Activated B cell treated with CpG ODN at 0.5 μM for 24 hours (primary cell): ENCODE results near the gene HSPA12B. TPM values are rescaled to one million over a fixed set of nuclear protein-coding genes. Genes with fewer than 3 reads are reported as not detected.

Source experiments
- ATAC-seq: fragments of 200-7000 bp; cut with Tn5 transposase; one replicate; pipeline ENCODE4 v1.10.0; 2021; ENCODE audit warnings: low read depth, mild to moderate bottlenecking, moderate library complexity
- CTCF ChIA-PET: fragments of 350-600 bp; sonication (Branson Sonifier 250); formaldehyde crosslinking; loops from one replicate; lab custom pipeline; 2021; ENCODE audit warnings: antibody characterized with exemption; lab: Charles Lee
- POLR2A ChIA-PET: fragments of 350-600 bp; sonication (Branson Sonifier 250); formaldehyde crosslinking; loops from one replicate; lab custom pipeline; 2021; ENCODE audit warnings: antibody characterized with exemption; lab: Charles Lee
- DNase-seq: peaks from one replicate; pipeline ENCODE4 v3.0.0; 2022
- H3K27ac Mint-ChIP-seq: one replicate; pipeline ENCODE4 v1.8.0; 2020; ENCODE audit warnings: mixed read lengths
- H3K27me3 Mint-ChIP-seq: one replicate; pipeline ENCODE4 v1.8.0; 2021; ENCODE audit warnings: mixed read lengths
- H3K36me3 Mint-ChIP-seq: one replicate; pipeline ENCODE4 v1.8.0; 2021; ENCODE audit warnings: low read depth, mixed read lengths
- H3K4me1 Mint-ChIP-seq: one replicate; pipeline ENCODE4 v1.8.0; 2021; ENCODE audit warnings: mixed read lengths
- H3K4me3 Mint-ChIP-seq: one replicate; pipeline ENCODE4 v1.8.0; 2020; ENCODE audit warnings: mild to moderate bottlenecking, mixed read lengths
- H3K9me3 Mint-ChIP-seq: one replicate; pipeline ENCODE4 v1.8.0; 2020; ENCODE audit warnings: mixed read lengths
- intact Hi-C: fragments of 100-400 bp; cut with micrococcal nuclease; formaldehyde crosslinking; loops from one replicate; pipeline ENCODE4 v1.15.1; 2024
- total RNA-seq: library from RNA; stranded (reverse); gene quantifications from 2 replicates; pipeline ENCODE4 v1.2.3, GENCODE V29; 2022
- TF ChIP-seq, protein P1 (sequence below): fragments of 200-600 bp; IDR thresholded peaks from one replicate; pipeline ENCODE4 v1.8.0; 2022; ENCODE audit warnings: antibody characterized with exemption, mild to moderate bottlenecking

Gene HSPA12B
- total RNA-seq, 1 donor from 2014 or later, result not detected

GRCh38 chr20:3795511-3796468 is 63.3 kb downstream of the HSPA12B start, which contains the start of gene CDC25B:
Gene CDC25B (plus strand): TSS chr20:3796310. CDS start chr20:3796532, 222 bp downstream.
- Mint-ChIP-seq H3K36me3 (peaks cover 11% of the 10 kb centered on the region), H3K4me1 (peaks cover 50% of the 10 kb centered on the region), H3K27me3 (no peaks in the 10 kb centered on the region), H3K4me3 (peak within 1 kb of the TSS; percentile 92), H3K9me3 (no peaks in the 10 kb centered on the region), H3K27ac (peak within 1 kb of the TSS; percentile 95)
- DNase-seq, result peak; percentile 75
- TF ChIP-seq, protein P1, sequence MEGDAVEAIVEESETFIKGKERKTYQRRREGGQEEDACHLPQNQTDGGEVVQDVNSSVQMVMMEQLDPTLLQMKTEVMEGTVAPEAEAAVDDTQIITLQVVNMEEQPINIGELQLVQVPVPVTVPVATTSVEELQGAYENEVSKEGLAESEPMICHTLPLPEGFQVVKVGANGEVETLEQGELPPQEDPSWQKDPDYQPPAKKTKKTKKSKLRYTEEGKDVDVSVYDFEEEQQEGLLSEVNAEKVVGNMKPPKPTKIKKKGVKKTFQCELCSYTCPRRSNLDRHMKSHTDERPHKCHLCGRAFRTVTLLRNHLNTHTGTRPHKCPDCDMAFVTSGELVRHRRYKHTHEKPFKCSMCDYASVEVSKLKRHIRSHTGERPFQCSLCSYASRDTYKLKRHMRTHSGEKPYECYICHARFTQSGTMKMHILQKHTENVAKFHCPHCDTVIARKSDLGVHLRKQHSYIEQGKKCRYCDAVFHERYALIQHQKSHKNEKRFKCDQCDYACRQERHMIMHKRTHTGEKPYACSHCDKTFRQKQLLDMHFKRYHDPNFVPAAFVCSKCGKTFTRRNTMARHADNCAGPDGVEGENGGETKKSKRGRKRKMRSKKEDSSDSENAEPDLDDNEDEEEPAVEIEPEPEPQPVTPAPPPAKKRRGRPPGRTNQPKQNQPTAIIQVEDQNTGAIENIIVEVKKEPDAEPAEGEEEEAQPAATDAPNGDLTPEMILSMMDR, result no peak
- intact Hi-C loops, result loop anchor here (1.0 to 5.0 kb wide), 6 partner anchors 9 to 92 kb away; partner anchors contain the start of genes AP5S1, CENPB, MAVS and PANK2
- CTCF ChIA-PET, result interaction anchor here (0.7 to 2.0 kb wide), 2 partner anchors 25 to 59 kb away, joined by 3 to 5 read pairs; partner anchors contain the start of gene AP5S1
- ATAC-seq, result peak; percentile 84
- POLR2A ChIA-PET, result interaction anchor here (1.4 to 2.6 kb wide), 6 partner anchors 9 to 28 kb away, joined by 4 to 26 read pairs (median 10); partner anchors contain the start of genes ADISSP, AP5S1 and CENPB

DNA sequence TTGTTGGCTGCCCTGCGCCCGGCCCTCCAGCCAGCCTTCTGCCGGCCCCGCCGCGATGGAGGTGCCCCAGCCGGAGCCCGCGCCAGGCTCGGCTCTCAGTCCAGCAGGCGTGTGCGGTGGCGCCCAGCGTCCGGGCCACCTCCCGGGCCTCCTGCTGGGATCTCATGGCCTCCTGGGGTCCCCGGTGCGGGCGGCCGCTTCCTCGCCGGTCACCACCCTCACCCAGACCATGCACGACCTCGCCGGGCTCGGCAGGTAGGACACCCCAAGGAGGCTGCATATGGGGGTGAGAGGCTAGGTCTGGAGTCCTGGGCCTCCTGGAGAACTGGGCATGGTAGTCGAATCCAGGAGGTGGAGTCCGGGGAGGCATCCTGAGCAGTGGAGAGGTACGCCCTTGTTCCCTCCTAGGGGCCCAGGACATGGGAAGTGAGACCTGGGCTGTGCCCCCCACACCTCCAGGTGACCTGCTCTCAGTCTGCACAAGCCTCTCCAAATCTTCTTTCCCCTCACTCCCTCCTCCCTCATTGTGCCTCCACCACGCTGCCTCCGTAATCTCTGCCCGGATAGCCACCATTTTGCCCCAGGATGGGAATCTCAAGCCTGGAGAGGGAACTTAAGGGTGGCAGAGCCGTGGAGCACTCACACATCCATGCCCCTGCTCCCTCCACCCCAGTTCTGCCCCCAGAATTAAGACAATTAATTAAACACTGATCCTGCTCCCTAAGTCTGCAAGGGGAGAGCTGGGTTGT is 64.2 kb downstream of the HSPA12B start:
- Mint-ChIP-seq H3K27me3 (no peaks in the 10 kb centered on the region), H3K4me3 (peak overlapping the region; percentile 78), H3K4me1 (peaks cover 58% of the 10 kb centered on the region), H3K36me3 (peaks cover 17% of the 10 kb centered on the region), H3K9me3 (no peaks in the 10 kb centered on the region), H3K27ac (peak overlapping the region; percentile 93)
- TF ChIP-seq, protein P1, result no peak
- DNase-seq, result no peak
- ChIA-PET POLR2A (interaction anchor here (0.6 to 2.6 kb wide), 7 partner anchors 10 to 55 kb away, joined by 4 to 26 read pairs (median 7); partner anchors contain the start of genes ADISSP, AP5S1 and CENPB), CTCF (interaction anchor here (0.7 to 2.0 kb wide), 2 partner anchors 24 to 58 kb away, joined by 3 to 5 read pairs; partner anchors contain the start of gene AP5S1)
- intact Hi-C loops, result loop anchor here (1.0 to 5.0 kb wide), 4 partner anchors 15 to 91 kb away; partner anchors contain the start of genes AP5S1, MAVS and PANK2
- ATAC-seq, result no peak

- H3K4me1 Mint-ChIP-seq, result peaks cover 58% of the 10 kb centered on the region
- H3K9me3 Mint-ChIP-seq, result no peaks in the 10 kb centered on the region
- no peaks in the 10 kb centered on the region for H3K27me3 Mint-ChIP-seq
- peak overlapping the region; percentile 93 for H3K27ac Mint-ChIP-seq
- ATAC-seq, result no peak
- peak overlapping the region; percentile 78 for H3K4me3 Mint-ChIP-seq
- no peak for DNase-seq
- intact Hi-C loops, result loop anchor here (2.0 to 5.0 kb wide), 2 partner anchors 50 to 90 kb away; partner anchors contain the start of genes MAVS and PANK2
- peaks cover 17% of the 10 kb centered on the region for H3K36me3 Mint-ChIP-seq
- ChIA-PET CTCF (no interaction called here), POLR2A (interaction anchor here (0.6 kb wide), 1 partner anchor 55 kb away, joined by 5 read pairs; no protein-coding TSS in a partner anchor)
- TF ChIP-seq, protein P1, result no peak
Observed at GRCh38 chr20:3797226-3797545, 64.7 kb downstream of the HSPA12B start.

- peaks cover 22% of the 10 kb centered on the region for H3K36me3 Mint-ChIP-seq
- ChIA-PET CTCF (interaction anchor here (0.7 kb wide), 1 partner anchor 23 kb away, joined by 4 read pairs; the partner anchor contains the start of gene AP5S1), POLR2A (interaction anchor here (0.6 to 2.9 kb wide), 5 partner anchors 10 to 47 kb away, joined by 4 to 17 read pairs (median 11); partner anchors contain the start of genes AP5S1 and CENPB)
- peaks cover 63% of the 10 kb centered on the region for H3K4me1 Mint-ChIP-seq
- peak overlapping the region; percentile 93 for H3K27ac Mint-ChIP-seq
- H3K27me3 Mint-ChIP-seq, result no peaks in the 10 kb centered on the region
- no peak for DNase-seq
- no peaks in the 10 kb centered on the region for H3K9me3 Mint-ChIP-seq
- TF ChIP-seq, protein P1, result no peak
- no peak for ATAC-seq
- peak overlapping the region; percentile 78 for H3K4me3 Mint-ChIP-seq
- intact Hi-C loops, result loop anchor here (2.0 to 5.0 kb wide), 2 partner anchors 49 to 90 kb away; partner anchors contain the start of genes MAVS and PANK2
Observed at GRCh38 chr20:3797592-3798372, 65.3 kb downstream of the HSPA12B start.
